Endothelial cell (in vitro differentiated cells): Measurements from ENCODE around the gene EXOSC2. TPM values are rescaled to one million over a fixed set of nuclear protein-coding genes. Genes with fewer than 3 reads are reported as not detected.

Experiments
- DNase-seq: peaks from one replicate; pipeline ENCODE4 v3.0.0; 2021; ENCODE audit warnings: low spot score
- H3K27ac Mint-ChIP-seq: one replicate; pipeline ENCODE4 v1.8.0; 2021; ENCODE audit warnings: mixed read lengths, inconsistent platforms; ENCODE audit not compliant: unreplicated experiment
- H3K27me3 Mint-ChIP-seq: one replicate; pipeline ENCODE4 v1.8.0; 2021; ENCODE audit warnings: mild to moderate bottlenecking, moderate library complexity, mixed read lengths, inconsistent platforms; ENCODE audit not compliant: unreplicated experiment
- H3K36me3 Mint-ChIP-seq: one replicate; pipeline ENCODE4 v1.8.0; 2021; ENCODE audit warnings: mild to moderate bottlenecking, low read depth, mixed read lengths, inconsistent platforms; ENCODE audit not compliant: unreplicated experiment
- H3K4me1 Mint-ChIP-seq: one replicate; pipeline ENCODE4 v1.8.0; 2021; ENCODE audit warnings: mild to moderate bottlenecking, mixed read lengths, inconsistent platforms; ENCODE audit not compliant: unreplicated experiment
- H3K4me3 Mint-ChIP-seq: one replicate; pipeline ENCODE4 v1.8.0; 2021; ENCODE audit warnings: mild to moderate bottlenecking, mixed read lengths, inconsistent platforms; ENCODE audit not compliant: unreplicated experiment
- H3K9me3 Mint-ChIP-seq: one replicate; pipeline ENCODE4 v1.8.0; 2021; ENCODE audit warnings: mixed read lengths, inconsistent platforms; ENCODE audit not compliant: unreplicated experiment
- total RNA-seq: library from RNA; stranded (reverse); fragmentation: NEBNext Ultra II Directional; extraction: Animal tissue kit (Norgen Biotek cat#: 25700); gene quantifications from one replicate; pipeline ENCODE4 v1.2.1, GENCODE V29; 2021; ENCODE audit not compliant: unreplicated experiment
- TF ChIP-seq, protein P1 (sequence below): fragments of 200-600 bp; sonication (generic); IDR thresholded peaks from one replicate; pipeline ENCODE4 v1.5.0; 2021; ENCODE audit warnings: antibody characterized with exemption; ENCODE audit not compliant: unreplicated experiment

EXOSC2 gene
- total RNA-seq, 1 donor from 2014 or later: 26.0 TPM

DNA sequence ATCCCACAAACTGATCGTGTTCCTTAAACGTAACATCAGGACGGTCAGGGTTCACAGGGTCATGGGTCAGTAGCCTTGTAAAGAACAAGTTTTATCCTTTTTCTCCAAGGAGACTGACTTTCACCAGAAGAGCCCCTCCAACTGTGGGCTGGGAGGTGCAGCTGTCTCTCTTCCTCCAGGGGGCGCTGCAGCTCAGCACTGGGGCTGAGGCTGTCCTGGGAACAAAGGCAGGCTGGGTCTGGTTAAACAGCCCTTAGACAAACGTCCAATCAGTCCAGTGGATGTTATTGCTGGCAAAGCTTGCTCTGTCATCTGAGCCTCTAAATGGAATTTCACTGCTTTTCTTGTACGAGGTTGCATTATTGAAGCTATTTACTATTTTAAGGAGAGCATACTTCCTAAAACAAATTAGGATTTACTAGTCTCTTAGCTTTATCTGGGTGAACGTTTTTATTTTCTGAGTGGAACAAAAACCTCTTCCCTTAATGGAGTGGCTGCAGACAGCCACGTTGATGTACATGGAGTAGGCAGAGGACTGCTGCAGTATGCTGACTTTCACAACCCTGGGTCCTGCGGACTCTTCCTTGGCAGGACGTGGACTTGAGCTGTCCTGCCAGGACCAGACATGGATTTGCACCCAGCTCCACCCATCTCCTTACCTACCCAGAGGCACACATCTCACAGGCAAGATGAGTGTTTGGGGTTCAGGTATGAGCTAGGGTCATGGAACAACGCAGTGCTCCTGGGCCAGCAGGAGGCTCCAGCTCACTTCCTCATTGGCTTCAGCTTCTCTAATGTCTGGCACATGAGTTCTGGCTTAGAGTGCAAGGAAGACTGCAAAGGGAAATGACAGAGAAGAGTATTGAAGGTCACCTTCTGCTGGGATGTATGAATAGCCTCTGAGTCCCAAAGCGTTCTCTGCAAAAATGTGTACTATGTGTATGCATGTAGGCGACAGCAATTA, 7.8 kb downstream of the EXOSC2 start:
- TF ChIP-seq, protein P1, sequence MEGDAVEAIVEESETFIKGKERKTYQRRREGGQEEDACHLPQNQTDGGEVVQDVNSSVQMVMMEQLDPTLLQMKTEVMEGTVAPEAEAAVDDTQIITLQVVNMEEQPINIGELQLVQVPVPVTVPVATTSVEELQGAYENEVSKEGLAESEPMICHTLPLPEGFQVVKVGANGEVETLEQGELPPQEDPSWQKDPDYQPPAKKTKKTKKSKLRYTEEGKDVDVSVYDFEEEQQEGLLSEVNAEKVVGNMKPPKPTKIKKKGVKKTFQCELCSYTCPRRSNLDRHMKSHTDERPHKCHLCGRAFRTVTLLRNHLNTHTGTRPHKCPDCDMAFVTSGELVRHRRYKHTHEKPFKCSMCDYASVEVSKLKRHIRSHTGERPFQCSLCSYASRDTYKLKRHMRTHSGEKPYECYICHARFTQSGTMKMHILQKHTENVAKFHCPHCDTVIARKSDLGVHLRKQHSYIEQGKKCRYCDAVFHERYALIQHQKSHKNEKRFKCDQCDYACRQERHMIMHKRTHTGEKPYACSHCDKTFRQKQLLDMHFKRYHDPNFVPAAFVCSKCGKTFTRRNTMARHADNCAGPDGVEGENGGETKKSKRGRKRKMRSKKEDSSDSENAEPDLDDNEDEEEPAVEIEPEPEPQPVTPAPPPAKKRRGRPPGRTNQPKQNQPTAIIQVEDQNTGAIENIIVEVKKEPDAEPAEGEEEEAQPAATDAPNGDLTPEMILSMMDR: peak; percentile 88
- Mint-ChIP-seq H3K4me3 (no peak overlapping the region), H3K9me3 (no peaks in the 10 kb centered on the region), H3K27ac (no peak overlapping the region), H3K27me3 (peaks cover under 1% of the 10 kb centered on the region), H3K4me1 (peaks cover 2% of the 10 kb centered on the region), H3K36me3 (peaks cover 40% of the 10 kb centered on the region)
- peak; percentile 91 for DNase-seq

DNA sequence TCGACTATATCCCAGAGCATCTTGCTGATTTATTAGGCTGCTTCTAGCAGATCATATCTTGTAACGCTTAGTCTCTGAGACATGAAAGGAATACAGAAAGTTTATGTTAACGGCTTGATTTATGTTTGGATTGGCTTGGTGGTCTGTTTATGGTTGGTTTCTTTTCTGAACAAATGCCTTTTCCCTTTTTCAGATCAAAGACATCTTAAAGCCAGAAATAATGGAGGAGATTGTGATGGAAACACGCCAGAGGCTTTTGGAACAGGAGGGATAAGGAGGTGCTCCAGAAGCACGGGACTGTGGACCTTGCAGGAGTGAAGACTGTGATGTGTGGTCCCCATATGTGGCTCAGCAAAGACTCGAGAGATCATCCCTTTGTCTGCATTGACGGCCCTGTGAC, 9.9 kb downstream of the EXOSC2 start:
- TF ChIP-seq, protein P1: no peak
- H3K4me3 Mint-ChIP-seq: no peak overlapping the region
- no peaks in the 10 kb centered on the region for H3K27me3 Mint-ChIP-seq
- H3K27ac Mint-ChIP-seq: no peak overlapping the region
- peaks cover 27% of the 10 kb centered on the region for H3K36me3 Mint-ChIP-seq
- H3K4me1 Mint-ChIP-seq: peaks cover 2% of the 10 kb centered on the region
- DNase-seq: no peak
- H3K9me3 Mint-ChIP-seq: no peaks in the 10 kb centered on the region

DNA sequence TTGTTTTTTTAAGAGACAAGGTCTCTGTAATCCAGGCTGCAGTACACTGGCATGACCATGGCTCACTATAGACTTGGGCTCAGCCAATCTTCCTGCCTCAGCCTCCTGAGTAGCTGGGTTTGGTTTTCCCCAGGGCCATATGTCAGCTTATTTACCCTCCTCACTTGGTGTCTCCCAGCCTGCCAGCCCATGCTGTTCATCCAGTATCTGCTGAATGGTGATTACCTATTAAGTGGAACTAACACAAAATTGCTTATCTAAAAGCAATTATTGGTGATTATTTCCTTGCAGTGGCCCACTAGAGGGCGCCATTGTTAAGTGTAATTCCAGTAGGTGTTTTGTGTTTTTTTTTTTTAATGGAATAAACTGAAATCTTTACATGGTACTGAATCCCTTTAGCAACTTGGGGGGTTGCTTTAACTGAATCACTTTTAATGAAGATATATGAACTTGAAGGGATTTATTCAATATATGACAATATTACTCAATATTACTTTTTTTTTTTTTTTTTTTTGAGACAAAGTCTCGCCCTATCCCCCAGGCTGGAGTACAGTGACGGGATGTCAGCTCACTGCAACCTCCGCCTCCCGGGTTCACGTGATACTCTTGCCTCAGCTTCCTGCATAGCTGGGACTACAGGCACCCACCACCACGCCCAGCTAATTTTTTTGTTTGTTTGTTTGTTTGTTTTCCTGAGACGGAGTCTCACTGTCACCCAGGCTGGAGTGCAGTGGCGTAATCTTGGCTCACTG, 13.8 kb downstream of the EXOSC2 start:
- no peak overlapping the region for H3K4me3 Mint-ChIP-seq
- peaks cover 18% of the 10 kb centered on the region for H3K36me3 Mint-ChIP-seq
- H3K27me3 Mint-ChIP-seq: peaks cover 1% of the 10 kb centered on the region
- H3K27ac Mint-ChIP-seq: no peak overlapping the region
- H3K4me1 Mint-ChIP-seq: peaks cover 9% of the 10 kb centered on the region
- DNase-seq: peak; percentile 67
- H3K9me3 Mint-ChIP-seq: no peaks in the 10 kb centered on the region
- TF ChIP-seq, protein P1: peak; percentile 98

DNA sequence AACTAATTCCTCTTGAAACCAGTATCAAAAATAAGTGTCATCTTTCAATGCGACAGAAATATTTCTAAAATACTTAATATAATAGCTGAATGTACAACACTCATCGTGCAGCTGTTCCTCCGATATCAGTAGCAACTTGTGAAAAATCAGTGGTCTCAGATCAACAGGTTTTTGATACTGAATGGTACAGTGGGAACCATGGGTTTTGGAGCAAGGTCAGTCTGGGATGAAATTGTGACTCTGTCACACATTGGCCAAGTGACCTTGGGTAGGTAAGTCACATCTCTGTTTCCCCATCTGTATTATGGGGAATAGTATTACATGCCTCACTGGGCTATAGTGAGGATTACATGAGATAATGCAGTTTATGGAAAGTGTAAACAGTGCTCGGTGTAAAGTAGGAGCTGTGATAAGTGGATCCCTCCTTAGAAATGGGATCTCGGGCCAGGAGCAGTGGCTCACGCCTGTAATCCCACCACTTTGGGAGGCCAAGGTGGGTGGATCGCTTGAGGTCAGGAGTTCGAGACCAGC, 17.3 kb downstream of the EXOSC2 start:
- TF ChIP-seq, protein P1: no peak
- Mint-ChIP-seq H3K4me1 (peaks cover 27% of the 10 kb centered on the region), H3K27ac (no peak overlapping the region), H3K36me3 (no peaks in the 10 kb centered on the region), H3K9me3 (no peaks in the 10 kb centered on the region), H3K27me3 (peaks cover 3% of the 10 kb centered on the region), H3K4me3 (no peak overlapping the region)
- DNase-seq: no peak
